GM21381 (cell line): ENCODE measurements around the gene LY86.

Experiments used
- ATAC-seq: cut with Tn5 transposase; IDR thresholded peaks from one replicate; pipeline ENCODE4 v1.9.1; 2021; ENCODE audit warnings: mild to moderate bottlenecking, moderate library complexity; ENCODE audit not compliant: unreplicated experiment

Gene LY86

GRCh38 chr6:6619021-6619794 is 30.7 kb downstream of the LY86 start:
- ATAC-seq, result no peak

- no peak for ATAC-seq
Observed at GRCh38 chr6:6620766-6621425, 32.4 kb downstream of the LY86 start.

- no peak for ATAC-seq
Observed at GRCh38 chr6:6622501-6622900, 34.0 kb downstream of the LY86 start.

- no peak for ATAC-seq
Observed at GRCh38 chr6:6623553-6623952, 35.0 kb downstream of the LY86 start.

GRCh38 chr6:6624269-6624990 is 35.9 kb downstream of the LY86 start:
- ATAC-seq, result no peak

GRCh38 chr6:6626187-6626586 is 37.7 kb downstream of the LY86 start:
- ATAC-seq, result no peak

- ATAC-seq, result no peak
Observed at GRCh38 chr6:6629402-6629801, 40.9 kb downstream of the LY86 start.

GRCh38 chr6:6631053-6631452 is 42.5 kb downstream of the LY86 start:
- no peak for ATAC-seq

GRCh38 chr6:6631534-6632276 is 43.2 kb downstream of the LY86 start:
- ATAC-seq, result no peak

GRCh38 chr6:6633898-6634734 is 45.6 kb downstream of the LY86 start:
- ATAC-seq, result no peak

- ATAC-seq, result no peak
Observed at GRCh38 chr6:6634735-6635075, 46.2 kb downstream of the LY86 start.

- ATAC-seq, result peak; percentile 65
Observed at GRCh38 chr6:6635291-6635690, 46.8 kb downstream of the LY86 start.

GRCh38 chr6:6635869-6636268 is 47.3 kb downstream of the LY86 start:
- ATAC-seq, result peak; percentile 65

GRCh38 chr6:6639572-6639971 is 51.1 kb downstream of the LY86 start:
- ATAC-seq, result no peak

- no peak for ATAC-seq
Observed at GRCh38 chr6:6640926-6641325, 52.4 kb downstream of the LY86 start.

- peak; percentile 73 for ATAC-seq
Observed at GRCh38 chr6:6643398-6643797, 54.9 kb downstream of the LY86 start.

GRCh38 chr6:6645261-6645917 is 56.9 kb downstream of the LY86 start:
- ATAC-seq, result no peak

- no peak for ATAC-seq
Observed at GRCh38 chr6:6646384-6646783, 57.9 kb downstream of the LY86 start.

- no peak for ATAC-seq
Observed at GRCh38 chr6:6646859-6647258, 58.3 kb downstream of the LY86 start.
